ENCODE results near the gene RAB4A. TPM values are rescaled to one million over a fixed set of nuclear protein-coding genes. Genes with fewer than 3 reads are reported as not detected.

Gene RAB4A
- total and polyA plus RNA-seq, 5 experiments from 2014 or later, result 16.8 to 50.4 (median 22.4) TPM

GRCh38 chr1:229293528-229294204, 22.8 kb downstream of the RAB4A start:
- Mint-ChIP-seq H3K27ac (peak overlapping the region in 6 of 10 donors; percentile 6 to 76 (median 54)), H3K9me3 (no peaks in the 10 kb centered on the region), H3K27me3 (no peaks in the 10 kb centered on the region), H3K4me1 (peaks cover 2 to 10% (median 5%) of the 10 kb centered on the region in 4 donors), H3K4me3 (no peak overlapping the region), H3K36me3 (peaks cover 11 to 69% (median 28%) of the 10 kb centered on the region in 3 donors)
- no peak for ATAC-seq
- DNase-seq, result no peak
- POLR2A ChIA-PET, result no interaction called here

GRCh38 chr1:229295745-229296144, 24.8 kb downstream of the RAB4A start:
- H3K4me3 Mint-ChIP-seq, result no peak overlapping the region
- H3K27ac Mint-ChIP-seq, result no peak overlapping the region
- POLR2A ChIA-PET, result no interaction called here
- H3K4me1 Mint-ChIP-seq, result peaks cover 2 to 16% (median 5%) of the 10 kb centered on the region in 4 donors
- peaks cover 16 to 68% (median 18%) of the 10 kb centered on the region in 3 donors for H3K36me3 Mint-ChIP-seq
- no peak for DNase-seq
- ATAC-seq, result no peak
- H3K9me3 Mint-ChIP-seq, result no peaks in the 10 kb centered on the region
- no peaks in the 10 kb centered on the region for H3K27me3 Mint-ChIP-seq

GRCh38 chr1:229296541-229296941, 25.6 kb downstream of the RAB4A start:
- H3K4me3 Mint-ChIP-seq, result no peak overlapping the region
- ATAC-seq, result no peak
- no peaks in the 10 kb centered on the region for H3K9me3 Mint-ChIP-seq
- POLR2A ChIA-PET, result no interaction called here
- peaks cover 2 to 18% (median 5%) of the 10 kb centered on the region in 4 donors for H3K4me1 Mint-ChIP-seq
- no peaks in the 10 kb centered on the region for H3K27me3 Mint-ChIP-seq
- peak overlapping the region in 2 of 10 donors; percentile 58 to 60 for H3K27ac Mint-ChIP-seq
- H3K36me3 Mint-ChIP-seq, result peaks cover 10 to 66% (median 13%) of the 10 kb centered on the region in 3 donors
- no peak for DNase-seq

- ATAC-seq, result no peak
- Mint-ChIP-seq H3K27ac (no peak overlapping the region), H3K27me3 (no peaks in the 10 kb centered on the region), H3K4me1 (peaks cover 2 to 18% (median 5%) of the 10 kb centered on the region in 4 donors), H3K4me3 (no peak overlapping the region), H3K9me3 (no peaks in the 10 kb centered on the region), H3K36me3 (peaks cover 9 to 63% (median 10%) of the 10 kb centered on the region in 3 donors)
- POLR2A ChIA-PET, result no interaction called here
- DNase-seq, result no peak
Measured at GRCh38 chr1:229297746-229298145, 26.8 kb downstream of the RAB4A start.

GRCh38 chr1:229298420-229298819, 27.5 kb downstream of the RAB4A start:
- H3K27ac Mint-ChIP-seq, result no peak overlapping the region
- H3K9me3 Mint-ChIP-seq, result no peaks in the 10 kb centered on the region
- DNase-seq (no peak), ATAC-seq (no peak)
- H3K4me3 Mint-ChIP-seq, result no peak overlapping the region
- H3K4me1 Mint-ChIP-seq, result peaks cover 3 to 18% (median 6%) of the 10 kb centered on the region in 4 donors
- POLR2A ChIA-PET, result no interaction called here
- H3K36me3 Mint-ChIP-seq, result peaks cover 10 to 65% (median 12%) of the 10 kb centered on the region in 3 donors
- no peaks in the 10 kb centered on the region for H3K27me3 Mint-ChIP-seq

- H3K36me3 Mint-ChIP-seq, result peaks cover 10 to 70% (median 15%) of the 10 kb centered on the region in 3 donors
- H3K9me3 Mint-ChIP-seq, result no peaks in the 10 kb centered on the region
- H3K4me1 Mint-ChIP-seq, result peaks cover 5 to 12% (median 8%) of the 10 kb centered on the region in 4 donors
- H3K27me3 Mint-ChIP-seq, result no peaks in the 10 kb centered on the region
- DNase-seq, result no peak
- no peak for ATAC-seq
- H3K4me3 Mint-ChIP-seq, result no peak overlapping the region
- POLR2A ChIA-PET, result no interaction called here
- no peak overlapping the region for H3K27ac Mint-ChIP-seq
Measured at GRCh38 chr1:229298887-229299503, 28.1 kb downstream of the RAB4A start.

GRCh38 chr1:229300099-229300757, 29.3 kb downstream of the RAB4A start:
- no peak for DNase-seq
- H3K9me3 Mint-ChIP-seq, result no peaks in the 10 kb centered on the region
- POLR2A ChIA-PET, result no interaction called here
- H3K4me1 Mint-ChIP-seq, result peaks cover 0 to 9% (median 7%) of the 10 kb centered on the region in 4 donors
- no peaks in the 10 kb centered on the region for H3K27me3 Mint-ChIP-seq
- no peak for ATAC-seq
- peak overlapping the region in 1 of 10 donors; percentile 39 for H3K27ac Mint-ChIP-seq
- no peak overlapping the region for H3K4me3 Mint-ChIP-seq
- peaks cover 10 to 78% (median 21%) of the 10 kb centered on the region in 3 donors for H3K36me3 Mint-ChIP-seq

- ATAC-seq (no peak), DNase-seq (no peak)
- peak overlapping the region in 1 of 10 donors; percentile 18 for H3K27ac Mint-ChIP-seq
- H3K4me3 Mint-ChIP-seq, result no peak overlapping the region
- H3K4me1 Mint-ChIP-seq, result peaks cover 0 to 9% (median 7%) of the 10 kb centered on the region in 4 donors
- H3K36me3 Mint-ChIP-seq, result peaks cover 10 to 78% (median 20%) of the 10 kb centered on the region in 3 donors
- no peaks in the 10 kb centered on the region for H3K9me3 Mint-ChIP-seq
- H3K27me3 Mint-ChIP-seq, result no peaks in the 10 kb centered on the region
- POLR2A ChIA-PET, result no interaction called here
Measured at GRCh38 chr1:229302740-229303139, 31.8 kb downstream of the RAB4A start.

- Mint-ChIP-seq H3K27ac (peak overlapping the region in 1 of 10 donors; percentile 34), H3K4me3 (no peak overlapping the region), H3K9me3 (no peaks in the 10 kb centered on the region), H3K36me3 (peaks cover 10 to 79% (median 20%) of the 10 kb centered on the region in 3 donors), H3K27me3 (no peaks in the 10 kb centered on the region), H3K4me1 (peaks cover 0 to 9% (median 7%) of the 10 kb centered on the region in 4 donors)
- POLR2A ChIA-PET, result no interaction called here
- DNase-seq (no peak), ATAC-seq (no peak)
Measured at GRCh38 chr1:229303855-229304254, 32.9 kb downstream of the RAB4A start.

- Mint-ChIP-seq H3K4me3 (no peak overlapping the region), H3K4me1 (peaks cover 0 to 8% (median 5%) of the 10 kb centered on the region in 4 donors), H3K27me3 (no peaks in the 10 kb centered on the region), H3K36me3 (peaks cover under 1 to 73% (median 16%) of the 10 kb centered on the region in 3 donors), H3K9me3 (no peaks in the 10 kb centered on the region), H3K27ac (no peak overlapping the region)
- no peak for ATAC-seq
- POLR2A ChIA-PET, result no interaction called here
- DNase-seq, result no peak
Measured at GRCh38 chr1:229305392-229305791, 34.5 kb downstream of the RAB4A start.

GRCh38 chr1:229309074-229309473, 38.2 kb downstream of the RAB4A start:
- Mint-ChIP-seq H3K4me3 (no peak overlapping the region), H3K27ac (peak overlapping the region in 2 of 10 donors; percentile 3 to 48)

GRCh38 chr1:229309684-229310083, 38.8 kb downstream of the RAB4A start:
- peak overlapping the region in 1 of 10 donors; percentile 3 for H3K27ac Mint-ChIP-seq
- H3K4me3 Mint-ChIP-seq, result no peak overlapping the region
- POLR2A ChIA-PET, result no interaction called here
- peaks cover 0 to 68% (median 7%) of the 10 kb centered on the region in 3 donors for H3K36me3 Mint-ChIP-seq
- H3K27me3 Mint-ChIP-seq, result no peaks in the 10 kb centered on the region
- H3K9me3 Mint-ChIP-seq, result no peaks in the 10 kb centered on the region
- DNase-seq, result no peak
- ATAC-seq, result no peak
- no peaks in the 10 kb centered on the region for H3K4me1 Mint-ChIP-seq

More at GRCh38 chr1:229309074-229309473, 38.2 kb downstream of the RAB4A start:
- POLR2A ChIA-PET, result no interaction called here
- Mint-ChIP-seq H3K36me3 (peaks cover 0 to 74% (median 12%) of the 10 kb centered on the region in 3 donors), H3K4me1 (no peaks in the 10 kb centered on the region), H3K9me3 (no peaks in the 10 kb centered on the region), H3K27me3 (no peaks in the 10 kb centered on the region)
- no peak for DNase-seq
- no peak for ATAC-seq

- ATAC-seq (no peak), DNase-seq (no peak)
- Mint-ChIP-seq H3K9me3 (no peaks in the 10 kb centered on the region), H3K27ac (no peak overlapping the region), H3K36me3 (peaks cover 0 to 57% (median 7%) of the 10 kb centered on the region in 3 donors), H3K4me3 (no peak overlapping the region), H3K4me1 (no peaks in the 10 kb centered on the region), H3K27me3 (no peaks in the 10 kb centered on the region)
- POLR2A ChIA-PET, result no interaction called here
Measured at GRCh38 chr1:229310833-229311232, 39.9 kb downstream of the RAB4A start.

Data from naive thymus-derived CD8-positive, alpha-beta T cell (primary cell).